ENCODE data around the gene PARD6A.

The PARD6A gene

DNA sequence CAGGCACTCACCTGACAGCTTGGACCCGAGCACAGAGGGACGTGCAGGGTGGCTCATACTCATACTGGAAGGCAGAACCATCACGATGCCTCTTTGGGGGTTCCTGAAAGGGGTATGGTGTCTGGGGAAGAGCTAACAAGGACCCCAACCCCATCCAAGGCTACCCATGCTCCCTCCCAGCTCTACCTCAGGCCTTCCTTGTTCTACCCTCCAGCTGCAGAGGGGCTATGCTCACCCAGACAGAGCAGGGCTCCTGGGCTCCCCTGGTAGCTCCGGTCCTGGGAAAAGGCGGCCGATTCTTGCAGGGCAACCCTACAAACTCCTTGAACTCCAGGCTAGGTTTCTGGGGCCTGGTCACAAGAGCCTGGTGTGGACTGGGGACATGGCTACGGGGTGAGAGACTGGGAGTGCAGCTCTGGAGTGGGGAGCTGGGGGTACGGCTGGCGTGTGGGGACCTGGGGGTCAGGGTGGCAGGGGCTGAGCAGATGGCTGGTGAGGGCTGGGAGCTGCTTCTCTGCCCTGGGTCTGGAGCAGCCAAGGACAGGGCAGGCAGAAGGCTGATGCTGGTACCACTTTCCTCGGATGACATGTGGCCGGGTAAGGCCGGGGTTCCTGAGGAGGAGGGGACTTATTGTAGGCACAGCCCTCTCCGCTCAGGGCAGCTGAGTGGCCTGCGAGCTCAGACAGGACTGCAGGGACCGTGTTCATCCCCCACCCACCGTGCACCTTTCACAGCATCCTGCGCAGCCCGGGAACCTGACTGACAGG is 2.8 kb upstream of the PARD6A start:
- TF ChIP-seq, protein P1, sequence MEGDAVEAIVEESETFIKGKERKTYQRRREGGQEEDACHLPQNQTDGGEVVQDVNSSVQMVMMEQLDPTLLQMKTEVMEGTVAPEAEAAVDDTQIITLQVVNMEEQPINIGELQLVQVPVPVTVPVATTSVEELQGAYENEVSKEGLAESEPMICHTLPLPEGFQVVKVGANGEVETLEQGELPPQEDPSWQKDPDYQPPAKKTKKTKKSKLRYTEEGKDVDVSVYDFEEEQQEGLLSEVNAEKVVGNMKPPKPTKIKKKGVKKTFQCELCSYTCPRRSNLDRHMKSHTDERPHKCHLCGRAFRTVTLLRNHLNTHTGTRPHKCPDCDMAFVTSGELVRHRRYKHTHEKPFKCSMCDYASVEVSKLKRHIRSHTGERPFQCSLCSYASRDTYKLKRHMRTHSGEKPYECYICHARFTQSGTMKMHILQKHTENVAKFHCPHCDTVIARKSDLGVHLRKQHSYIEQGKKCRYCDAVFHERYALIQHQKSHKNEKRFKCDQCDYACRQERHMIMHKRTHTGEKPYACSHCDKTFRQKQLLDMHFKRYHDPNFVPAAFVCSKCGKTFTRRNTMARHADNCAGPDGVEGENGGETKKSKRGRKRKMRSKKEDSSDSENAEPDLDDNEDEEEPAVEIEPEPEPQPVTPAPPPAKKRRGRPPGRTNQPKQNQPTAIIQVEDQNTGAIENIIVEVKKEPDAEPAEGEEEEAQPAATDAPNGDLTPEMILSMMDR (IDR thresholded peaks at IDR 0.05; ENCODE audit: insufficient read depth, low read depth, low read length, missing control alignments) = no peak
- DNase-seq (ENCODE audit: low read depth) = no peak
- no peak overlapping the region for H3K4me3 ChIP-seq (ENCODE audit: low read depth, low read length)

DNA sequence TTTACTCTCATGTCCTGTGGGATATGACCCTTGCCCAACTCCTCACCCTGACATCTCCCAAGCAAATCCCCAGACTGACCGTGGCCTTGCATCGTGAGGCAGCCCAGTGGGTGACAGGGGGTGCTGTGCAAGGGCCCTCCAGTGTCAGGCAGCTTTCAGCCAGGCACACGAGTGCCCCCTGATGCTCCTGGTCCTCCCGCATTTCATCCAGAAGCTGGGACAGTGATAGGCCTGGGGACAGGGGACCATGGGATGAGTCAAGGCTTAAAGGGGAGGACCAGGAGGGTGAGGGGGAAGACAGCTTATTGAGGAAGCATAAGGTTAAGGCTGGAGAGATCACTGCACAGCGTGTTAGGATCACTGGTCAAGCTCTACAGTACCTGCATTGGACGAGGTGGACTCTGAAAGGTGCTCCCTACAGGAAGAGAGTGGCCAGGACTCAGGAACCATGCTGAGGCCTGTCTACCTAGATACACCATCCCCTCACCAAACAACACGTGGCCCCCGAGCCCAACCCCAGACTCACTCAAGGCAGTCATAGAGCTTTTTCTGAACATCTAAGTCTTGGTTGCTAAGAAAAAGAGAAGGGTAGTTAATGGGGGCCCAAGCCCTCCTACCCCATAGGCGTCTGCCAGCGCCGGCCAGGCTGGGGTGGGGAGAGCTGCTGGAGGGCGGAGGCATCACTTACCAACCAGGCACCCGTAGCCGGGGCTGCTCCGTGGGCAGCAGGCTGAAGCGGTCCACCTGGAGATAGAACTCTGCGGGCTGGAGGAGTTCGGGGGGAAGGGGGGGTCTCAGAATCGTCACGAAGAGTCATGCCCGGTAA is 1.7 kb upstream of the PARD6A start:
- TF ChIP-seq, protein P1 (IDR thresholded peaks at IDR 0.05; ENCODE audit: insufficient read depth, low read depth, low read length, missing control alignments) = no peak
- no peak for DNase-seq (ENCODE audit: low read depth)
- H3K4me3 ChIP-seq (ENCODE audit: low read depth, low read length) = peak overlapping the region; percentile 62

DNA sequence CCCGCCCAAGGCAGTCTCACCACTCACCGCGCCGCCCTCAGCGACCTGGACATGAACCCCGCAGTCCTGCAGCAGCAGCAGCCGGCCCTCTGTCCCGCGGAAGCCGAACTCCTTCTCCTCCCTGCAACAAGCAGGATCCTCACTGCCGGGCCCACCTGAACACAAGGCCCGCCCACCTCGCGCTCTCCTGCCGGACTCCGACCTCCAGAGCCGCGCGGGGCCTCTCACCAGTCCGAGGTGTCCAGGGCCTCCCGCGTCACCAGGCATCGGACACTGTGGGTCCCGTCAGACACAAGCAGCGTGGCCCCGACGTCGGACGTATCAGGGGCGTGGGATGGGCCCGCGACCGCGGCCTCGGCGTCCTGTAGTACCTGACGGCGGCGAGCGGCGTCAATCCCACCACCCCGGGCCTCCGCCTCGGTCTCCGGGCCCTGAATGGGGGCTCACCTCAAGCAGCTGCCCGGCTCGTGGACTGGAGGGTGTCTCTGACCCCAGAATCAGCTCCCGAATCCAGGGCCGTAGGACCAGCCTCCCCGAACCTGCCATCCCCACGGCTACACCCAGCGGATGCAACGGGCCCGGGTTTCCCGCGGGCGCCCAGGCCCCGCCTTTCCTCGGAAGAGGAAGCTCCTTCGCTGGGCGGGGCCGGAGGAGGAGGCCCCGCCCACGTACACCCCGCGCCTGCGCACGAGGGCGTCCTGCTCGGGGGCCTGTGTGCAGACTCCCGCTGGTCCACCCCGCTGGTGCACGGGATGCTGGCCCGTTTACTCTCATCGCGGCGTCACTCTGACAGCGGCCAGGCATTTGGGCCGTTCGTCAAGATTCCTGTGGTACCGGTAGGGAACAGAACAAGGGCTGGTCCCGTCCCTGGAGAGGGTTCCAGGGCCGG is 841 bp upstream of the PARD6A start, which contains the start of gene ACD:
Gene ACD, minus strand, starts transcription at position 586 of the 889 bp plus-strand sequence. Its CDS starts 40 bp downstream, at position 546.
- DNase-seq (ENCODE audit: low read depth) = peak; percentile 94
- TF ChIP-seq, protein P1 (IDR thresholded peaks at IDR 0.05; ENCODE audit: insufficient read depth, low read depth, low read length, missing control alignments) = no peak
- peak within 1 kb of the TSS; percentile 62 for H3K4me3 ChIP-seq (ENCODE audit: low read depth, low read length)

DNA sequence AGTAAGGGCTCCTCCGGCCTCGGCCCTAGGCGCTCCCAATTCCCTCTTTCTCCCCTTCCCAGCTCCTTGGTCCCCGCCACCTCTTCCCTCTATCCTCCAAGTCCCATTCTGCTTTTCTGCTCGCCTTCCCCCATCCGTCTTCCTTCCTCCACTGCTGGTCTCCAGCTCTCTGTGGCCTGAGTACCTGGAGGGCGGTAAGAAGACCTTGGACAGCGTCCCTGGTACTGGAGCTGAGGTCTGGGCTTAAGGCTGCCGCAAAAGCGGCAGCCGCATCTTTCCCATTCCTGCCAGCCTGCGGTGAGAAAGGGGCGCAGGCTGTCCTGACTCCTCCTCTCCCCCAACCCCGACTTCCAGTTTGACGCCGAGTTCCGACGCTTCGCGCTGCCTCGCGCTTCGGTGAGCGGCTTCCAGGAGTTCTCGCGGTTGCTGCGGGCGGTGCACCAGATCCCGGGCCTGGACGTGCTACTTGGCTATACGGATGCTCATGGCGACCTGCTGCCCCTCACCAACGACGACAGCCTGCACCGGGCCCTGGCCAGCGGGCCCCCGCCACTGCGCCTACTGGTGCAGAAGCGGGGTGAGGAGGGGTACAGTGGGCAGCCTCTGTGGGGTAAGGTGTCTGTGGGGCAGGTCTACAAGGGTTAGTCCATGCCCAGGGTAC is 471 bp downstream of the PARD6A start:
- no peak for DNase-seq (ENCODE audit: low read depth)
- peak overlapping the region; percentile 51 for H3K4me3 ChIP-seq (ENCODE audit: low read depth, low read length)
- TF ChIP-seq, protein P1 (IDR thresholded peaks at IDR 0.05; ENCODE audit: insufficient read depth, low read depth, low read length, missing control alignments) = no peak

DNA sequence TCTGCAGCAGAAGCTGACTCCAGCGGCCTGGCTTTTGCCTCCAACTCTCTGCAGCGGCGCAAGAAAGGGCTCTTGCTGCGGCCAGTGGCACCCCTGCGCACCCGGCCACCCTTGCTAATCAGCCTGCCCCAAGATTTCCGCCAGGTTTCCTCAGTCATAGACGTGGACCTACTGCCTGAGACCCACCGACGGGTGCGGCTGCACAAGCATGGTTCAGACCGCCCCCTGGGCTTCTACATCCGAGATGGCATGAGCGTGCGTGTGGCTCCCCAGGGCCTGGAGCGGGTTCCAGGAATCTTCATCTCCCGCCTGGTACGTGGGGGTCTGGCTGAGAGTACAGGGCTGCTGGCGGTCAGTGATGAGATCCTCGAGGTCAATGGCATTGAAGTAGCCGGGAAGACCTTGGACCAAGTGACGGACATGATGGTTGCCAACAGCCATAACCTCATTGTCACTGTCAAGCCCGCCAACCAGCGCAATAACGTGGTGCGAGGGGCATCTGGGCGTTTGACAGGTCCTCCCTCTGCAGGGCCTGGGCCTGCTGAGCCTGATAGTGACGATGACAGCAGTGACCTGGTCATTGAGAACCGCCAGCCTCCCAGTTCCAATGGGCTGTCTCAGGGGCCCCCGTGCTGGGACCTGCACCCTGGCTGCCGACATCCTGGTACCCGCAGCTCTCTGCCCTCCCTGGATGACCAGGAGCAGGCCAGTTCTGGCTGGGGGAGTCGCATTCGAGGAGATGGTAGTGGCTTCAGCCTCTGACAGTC is 1.3 kb downstream of the PARD6A start:
- TF ChIP-seq, protein P1 (IDR thresholded peaks at IDR 0.05; ENCODE audit: insufficient read depth, low read depth, low read length, missing control alignments) = no peak
- H3K4me3 ChIP-seq (ENCODE audit: low read depth, low read length) = no peak overlapping the region
- DNase-seq (ENCODE audit: low read depth) = no peak

Measured in GM12865 (cell line).